AG04450 (cell line): ENCODE measurements around the gene LIN37. TPM values are rescaled to one million over a fixed set of nuclear protein-coding genes. Genes with fewer than 3 reads are reported as not detected.

ENCODE experiments used
- CTCF ChIA-PET: fragments of 300-600, 350-600 bp; formaldehyde crosslinking; extraction: SDS; loops from one replicate; lab custom pipeline; 2022; ENCODE audit warnings: antibody characterized with exemption, inconsistent platforms; lab: Charles Lee
- POLR2A ChIA-PET: fragments of 350-600 bp; formaldehyde crosslinking; extraction: SDS; loops from one replicate; lab custom pipeline; 2021; ENCODE audit warnings: antibody characterized with exemption, inconsistent platforms; lab: Yijun Ruan, JAX
- DNase-seq: peaks from one replicate; pipeline ENCODE4 v3.0.0-alpha.2; 2011; ENCODE audit warnings: low read depth, low spot score
- H3K27ac ChIP-seq: one replicate; pipeline ENCODE4 v1.5.1; 2012; ENCODE audit warnings: low read depth, low read length, control low read depth
- H3K27me3 ChIP-seq: one replicate; pipeline ENCODE4 v1.6.0; 2012; ENCODE audit warnings: low read length; ENCODE audit not compliant: control insufficient read depth, insufficient read depth
- H3K4me3 ChIP-seq: 2 replicates; pipeline ENCODE4 v1.5.1; 2011; ENCODE audit warnings: mild to moderate bottlenecking, low read depth, low read length, control low read depth
- H3K9me3 ChIP-seq: 2 replicates; pipeline ENCODE4 v1.5.1; 2012; ENCODE audit warnings: low read length; ENCODE audit not compliant: control insufficient read depth, insufficient read depth
- polyA plus RNA-seq: library from polyadenylated mRNA; depleted of rRNA; stranded (reverse); fragments of >200 nt; gene quantifications from 2 replicates; pipeline ENCODE4 v1.2.3, GENCODE V29; 2011
- TF ChIP-seq, protein P1 (sequence below): IDR thresholded peaks from 2 replicates; pipeline ENCODE4 v1.5.1; 2011; ENCODE audit warnings: low read depth, low read length, control low read depth, inconsistent platforms

Gene LIN37
- polyA plus RNA-seq, 1 experiment: 5.5 TPM

DNA sequence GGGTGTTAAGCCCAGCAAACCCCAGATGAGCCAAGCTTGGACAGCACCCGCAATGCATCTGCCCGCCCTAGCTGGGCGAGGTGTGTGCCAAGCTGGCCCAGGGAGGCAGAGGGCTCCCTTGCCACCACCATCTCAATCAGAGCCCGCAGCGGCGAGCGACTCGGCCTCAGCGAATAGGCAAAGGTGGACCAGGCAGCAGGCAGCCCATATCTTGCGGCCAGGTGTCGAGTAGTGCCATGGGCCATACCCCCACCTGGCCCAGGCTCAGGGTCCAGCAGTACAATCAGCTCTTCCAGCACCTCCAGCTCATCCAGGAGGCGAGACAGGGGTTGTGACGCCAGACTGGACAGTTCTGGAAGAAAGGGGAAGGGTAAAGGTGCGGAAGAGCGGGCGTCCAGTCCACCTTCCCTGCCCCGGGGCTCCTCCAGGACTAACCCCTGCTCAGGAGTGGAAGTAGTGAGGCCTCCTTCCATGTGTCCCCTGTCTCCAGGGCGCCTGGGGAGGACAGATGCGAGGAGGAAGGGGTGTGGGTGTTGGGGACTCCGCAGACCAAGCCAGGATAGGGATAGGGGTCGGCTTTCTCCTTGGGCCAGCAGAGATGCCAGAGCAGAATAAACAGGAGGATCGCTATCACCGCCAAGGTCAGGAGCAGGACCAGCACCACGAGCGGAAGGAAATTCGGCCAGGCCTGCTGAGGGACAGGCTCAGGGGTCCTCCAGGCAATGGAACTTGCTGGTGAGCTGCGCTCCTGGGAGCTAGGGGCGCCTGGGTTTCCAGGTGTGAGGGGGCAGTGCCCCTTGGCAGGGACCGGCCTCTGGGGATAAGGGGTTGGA, 8.9 kb upstream of the LIN37 start:
- DNase-seq: no peak
- TF ChIP-seq, protein P1, sequence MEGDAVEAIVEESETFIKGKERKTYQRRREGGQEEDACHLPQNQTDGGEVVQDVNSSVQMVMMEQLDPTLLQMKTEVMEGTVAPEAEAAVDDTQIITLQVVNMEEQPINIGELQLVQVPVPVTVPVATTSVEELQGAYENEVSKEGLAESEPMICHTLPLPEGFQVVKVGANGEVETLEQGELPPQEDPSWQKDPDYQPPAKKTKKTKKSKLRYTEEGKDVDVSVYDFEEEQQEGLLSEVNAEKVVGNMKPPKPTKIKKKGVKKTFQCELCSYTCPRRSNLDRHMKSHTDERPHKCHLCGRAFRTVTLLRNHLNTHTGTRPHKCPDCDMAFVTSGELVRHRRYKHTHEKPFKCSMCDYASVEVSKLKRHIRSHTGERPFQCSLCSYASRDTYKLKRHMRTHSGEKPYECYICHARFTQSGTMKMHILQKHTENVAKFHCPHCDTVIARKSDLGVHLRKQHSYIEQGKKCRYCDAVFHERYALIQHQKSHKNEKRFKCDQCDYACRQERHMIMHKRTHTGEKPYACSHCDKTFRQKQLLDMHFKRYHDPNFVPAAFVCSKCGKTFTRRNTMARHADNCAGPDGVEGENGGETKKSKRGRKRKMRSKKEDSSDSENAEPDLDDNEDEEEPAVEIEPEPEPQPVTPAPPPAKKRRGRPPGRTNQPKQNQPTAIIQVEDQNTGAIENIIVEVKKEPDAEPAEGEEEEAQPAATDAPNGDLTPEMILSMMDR: no peak
- H3K27ac ChIP-seq: no peak overlapping the region
- peak overlapping the region; percentile 65 for H3K4me3 ChIP-seq
- ChIA-PET POLR2A (interaction anchor here (0.5 to 1.9 kb wide), 6 partner anchors 7 to 91 kb away, joined by 3 to 16 read pairs (median 6); partner anchors contain the start of genes COX6B1, HSPB6 and LIN37), CTCF (no interaction called here)
- no peaks in the 10 kb centered on the region for H3K27me3 ChIP-seq
- no peaks in the 10 kb centered on the region; the same call in 1 of the 2 replicates for H3K9me3 ChIP-seq

DNA sequence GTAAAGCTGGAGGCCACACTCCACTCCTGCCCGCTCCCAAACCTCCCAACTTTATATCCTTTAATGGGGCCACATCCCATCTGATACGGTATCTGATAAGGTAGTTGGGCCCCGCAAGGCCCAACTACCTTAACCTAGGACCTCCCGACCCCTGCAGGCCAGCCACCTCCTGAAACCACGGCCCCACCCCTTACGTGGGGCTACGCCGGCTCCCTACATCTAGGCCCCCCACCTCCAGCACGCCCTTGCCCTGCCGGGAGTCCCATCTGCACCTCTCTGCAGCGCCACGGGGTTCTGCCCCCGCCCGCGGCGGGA, 8.3 kb upstream of the LIN37 start:
- CTCF ChIA-PET: interaction anchor here (0.9 to 1.0 kb wide), 2 partner anchors 80 to 191 kb away, joined by 4 read pairs; no protein-coding TSS in a partner anchor
- Histone ChIP-seq H3K27ac (peak overlapping the region; percentile 78), H3K27me3 (no peaks in the 10 kb centered on the region), H3K9me3 (no peaks in the 10 kb centered on the region; the same call in 1 of the 2 replicates), H3K4me3 (peak overlapping the region; percentile 65)
- no peak for DNase-seq
- TF ChIP-seq, protein P1: no peak
- POLR2A ChIA-PET: interaction anchor here (0.5 to 1.9 kb wide), 7 partner anchors 8 to 92 kb away, joined by 3 to 16 read pairs (median 5); partner anchors contain the start of genes COX6B1, HSPB6 and LIN37

DNA sequence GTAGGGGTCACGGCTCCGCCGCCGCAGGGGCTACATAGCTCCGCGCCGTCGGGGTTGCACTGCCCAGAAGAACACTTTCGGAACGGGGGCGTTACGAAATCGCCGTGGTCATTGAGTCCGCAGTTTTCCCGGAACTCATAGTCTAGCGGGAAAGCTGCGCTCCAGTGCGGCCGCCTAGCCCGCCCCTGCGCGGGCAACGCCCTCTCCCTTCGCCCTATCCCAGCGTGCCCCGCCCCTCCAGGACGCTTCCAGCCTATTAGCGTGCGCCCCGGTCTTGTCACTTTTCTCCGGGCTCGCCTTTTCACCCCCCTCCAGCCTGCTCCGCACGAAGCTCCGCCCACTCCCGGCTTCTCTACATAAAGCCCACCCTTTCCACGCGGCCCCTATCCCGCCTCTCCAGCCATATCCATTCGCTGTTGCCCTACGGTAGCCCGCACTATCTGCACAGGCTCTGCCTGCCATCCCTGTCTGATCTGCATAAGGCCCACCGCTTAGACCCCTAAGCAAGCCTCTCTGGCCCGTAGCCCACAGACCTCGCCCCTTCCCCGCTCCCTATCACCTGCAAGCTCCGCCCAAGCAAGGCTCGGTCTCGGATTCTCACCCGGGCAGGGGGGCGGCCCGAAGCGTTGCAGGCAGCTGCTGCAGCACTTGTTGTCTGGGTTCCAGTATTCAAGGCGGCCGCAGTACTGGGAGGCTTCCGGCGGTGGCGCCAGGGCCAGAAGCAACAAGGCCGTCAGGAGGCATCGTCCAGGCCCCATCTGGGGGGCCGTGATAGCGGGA, 7.8 kb upstream of the LIN37 start:
- H3K27ac ChIP-seq: peak overlapping the region; percentile 78
- peak; percentile 91 for DNase-seq
- TF ChIP-seq, protein P1: 0 out of 2 replicates have a peak, but pooled peaks have one; percentile 26
- no peaks in the 10 kb centered on the region for H3K27me3 ChIP-seq
- no peaks in the 10 kb centered on the region; the same call in 1 of the 2 replicates for H3K9me3 ChIP-seq
- ChIA-PET CTCF (interaction anchor here (0.6 to 1.0 kb wide), 3 partner anchors 14 to 190 kb away, joined by 4 read pairs; no protein-coding TSS in a partner anchor), POLR2A (interaction anchor here (0.5 to 1.9 kb wide), 11 partner anchors 8 to 112 kb away, joined by 3 to 16 read pairs (median 5); partner anchors contain the start of genes COX6B1, HSPB6 and LIN37)
- peak overlapping the region; percentile 69 for H3K4me3 ChIP-seq

DNA sequence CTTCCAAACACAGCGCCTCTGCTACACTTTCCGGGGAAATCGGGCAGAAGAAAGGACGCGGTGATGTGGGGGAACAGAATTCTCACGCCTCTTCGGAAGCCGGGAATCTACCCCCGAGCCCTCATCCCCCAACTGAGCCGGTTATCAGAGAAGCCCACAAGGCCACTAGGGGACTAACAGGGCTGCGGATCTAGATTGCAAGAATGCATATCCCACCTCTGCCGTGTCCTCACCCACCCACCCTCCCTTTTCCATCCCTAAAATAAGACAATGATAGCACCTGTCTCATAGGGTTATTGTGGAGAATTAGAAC, 7.2 kb upstream of the LIN37 start:
- H3K27ac ChIP-seq: peak overlapping the region; percentile 65
- H3K4me3 ChIP-seq: peak overlapping the region; percentile 69
- TF ChIP-seq, protein P1: no peak; the same call in 1 of the 2 replicates
- H3K9me3 ChIP-seq: no peaks in the 10 kb centered on the region; the same call in 1 of the 2 replicates
- ChIA-PET CTCF (interaction anchor here (0.9 to 1.0 kb wide), 2 partner anchors 79 to 190 kb away, joined by 4 read pairs; no protein-coding TSS in a partner anchor), POLR2A (interaction anchor here (0.7 to 1.9 kb wide), 6 partner anchors 9 to 93 kb away, joined by 3 to 16 read pairs (median 6); partner anchors contain the start of genes COX6B1 and HSPB6)
- H3K27me3 ChIP-seq: no peaks in the 10 kb centered on the region
- DNase-seq: no peak
